GM12892 (cell line): ENCODE measurements around the gene LRRC8B.

Experiments
- POLR2A ChIP-seq: IDR thresholded peaks from 2 replicates; pipeline ENCODE4 v1.6.1; 2011; ENCODE audit warnings: low read depth, low read length, control low read depth
- TAF1 ChIP-seq: IDR thresholded peaks from 2 replicates; pipeline ENCODE4 v1.6.1; 2011; ENCODE audit warnings: low read depth, mild to moderate bottlenecking, control low read depth, low read length, borderline replicate concordance

- no peak for TF ChIP-seq POLR2A
- TF ChIP-seq TAF1 = no peak
These were observed 85.9 kb downstream of the LRRC8B start for GRCh38 chr1:89610457-89611011.
